K562 (cell line): ENCODE results near the gene UGT1A6. TPM values are rescaled to one million over a fixed set of nuclear protein-coding genes. Genes with fewer than 3 reads are reported as not detected.

Source experiments
- ATAC-seq: fragments of 200-7000 bp; cut with Tn5 transposase; 3 replicates; pipeline ENCODE4 v1.9.1; 2020; ENCODE audit warnings: moderate library complexity
- BruUV-seq: library from RNA; stranded (reverse); fragments of 400-500 nt; replicated peaks from 2 replicates; lab custom pipeline; 2021; lab: Mats Ljungman, UMichigan
- CTCF ChIA-PET: fragments of 300-600 bp; formaldehyde crosslinking; extraction: SDS; loops from one replicate; lab custom pipeline; 2021; ENCODE audit warnings: low intra/inter-chr PET ratio; lab: Yijun Ruan, JAX
- POLR2A ChIA-PET: fragments of 300-600, 350-650 bp; sonication (Branson Sonifier 250); formaldehyde crosslinking; extraction: SDS; loops from one replicate; lab custom pipeline; 2021; ENCODE audit warnings: antibody characterized with exemption, inconsistent platforms; lab: Yijun Ruan, JAX
- DNase-seq, 4 experiments: peaks; one replicate each; pipeline versions ENCODE4 v3.0.0 to v3.0.0-alpha.2; 2011 to 2018; ENCODE audit warnings: low spot score in 3 of 4, mixed read lengths in 3 of 4; ENCODE audit errors: extremely low read depth in 1 of 4
- FAIRE-seq: peaks from 2 replicates; lab custom pipeline; 2011; peaks lifted over from hg19 to GRCh38; lab: Jason Lieb, UNC
- H2AFZ ChIP-seq: 2 replicates; pipeline ENCODE4 v1.6.0; 2011; ENCODE audit warnings: low read depth, low read length, control low read depth, inconsistent platforms
- H3K27ac ChIP-seq: fragments of 200-600 bp; 3 replicates; pipeline ENCODE4 v1.8.0; 2011; ENCODE audit warnings: low read depth, mild to moderate bottlenecking, control low read depth, inconsistent platforms, low read length, moderate library complexity, mixed read lengths; ENCODE audit errors: extremely low read depth
- H3K27me3 ChIP-seq, 2 experiments: fragments of 300-600 bp in 1 of 2; 2 replicates in 1 of 2; 3 replicates in 1 of 2; pipeline versions ENCODE4 v1.6.0 to v1.8.0; 2011; ENCODE audit warnings: inconsistent platforms in 2 of 2, low read length in 2 of 2, mild to moderate bottlenecking in 1 of 2, mixed read lengths in 1 of 2, moderate library complexity in 1 of 2; ENCODE audit not compliant: control insufficient read depth in 2 of 2, insufficient read depth in 2 of 2
- H3K36me3 ChIP-seq: fragments of 300-600 bp; 3 replicates; pipeline ENCODE4 v1.8.0; 2011; ENCODE audit warnings: mild to moderate bottlenecking, low read length, inconsistent platforms; ENCODE audit not compliant: control insufficient read depth, insufficient read depth
- H3K4me1 ChIP-seq, 2 experiments: fragments of 200-600 bp in 1 of 2; replicated peaks in 1 of 2; 2 replicates in 1 of 2; 3 replicates in 1 of 2; pipeline versions ENCODE4 v1.5.1 to v1.8.0; 2011; ENCODE audit warnings: inconsistent platforms in 2 of 2, low read length in 2 of 2, mild to moderate bottlenecking in 1 of 2, mixed read lengths in 1 of 2, moderate library complexity in 1 of 2; ENCODE audit not compliant: control insufficient read depth in 2 of 2, insufficient read depth in 2 of 2
- H3K4me2 ChIP-seq: 2 replicates; pipeline ENCODE4 v1.6.1; 2011; ENCODE audit warnings: low read length, control low read depth, inconsistent platforms, mixed read lengths; ENCODE audit not compliant: insufficient read depth
- H3K4me3 ChIP-seq: fragments of 200-600 bp; sonication (generic), shearing (Covaris generic); 2 replicates; pipeline ENCODE4 v1.5.1; 2016; ENCODE audit warnings: control low read depth, inconsistent platforms
- H3K79me2 ChIP-seq: fragments of 200-600 bp; 3 replicates; pipeline ENCODE4 v1.8.0; 2011; ENCODE audit warnings: low read length, inconsistent platforms; ENCODE audit not compliant: control insufficient read depth, insufficient read depth
- H3K9ac ChIP-seq, 2 experiments: 2 replicates each; pipeline versions ENCODE4 v1.6.0 to v1.6.1; 2011; ENCODE audit warnings: low read depth in 2 of 2, low read length in 2 of 2, control low read depth in 1 of 2, inconsistent platforms in 1 of 2, mild to moderate bottlenecking in 1 of 2, mixed read lengths in 1 of 2; ENCODE audit not compliant: insufficient read depth in 1 of 2
- H3K9me1 ChIP-seq: one replicate; pipeline ENCODE4 v1.6.0; 2011; ENCODE audit warnings: inconsistent platforms, mild to moderate bottlenecking, low read length, moderate library complexity; ENCODE audit not compliant: control insufficient read depth, insufficient read depth
- H3K9me3 ChIP-seq: replicated peaks from 2 replicates; pipeline ENCODE4 v1.5.1; 2011; ENCODE audit warnings: low read depth, low read length, inconsistent platforms; ENCODE audit not compliant: control insufficient read depth, insufficient read depth
- H4K20me1 ChIP-seq: replicated peaks from 2 replicates; pipeline ENCODE4 v1.6.1; 2011; ENCODE audit warnings: low read length, inconsistent platforms, mixed read lengths; ENCODE audit not compliant: control insufficient read depth, insufficient read depth
- ELF4 ChIP-seq: fragments of 450-650 bp; formaldehyde crosslinking; IDR thresholded peaks from 2 replicates; pipeline ENCODE4 v1.4.0; 2022; ENCODE audit warnings: missing genetic modification characterization
- WGBS: fragments of 100-300 bp; shearing (Covaris generic); methylation state at CpG from one replicate; pipeline ENCODE4 v1.1.6; 2016; ENCODE audit warnings: low coverage, mixed read lengths; ENCODE audit not compliant: insufficient coverage; ENCODE audit errors: missing lambda C conversion rate; 5-methylcytosine and 5-hydroxymethylcytosine counted together
- in situ Hi-C: fragments of 300-500 bp; cut with MboI; formaldehyde crosslinking; loops from 4 replicates; pipeline ENCODE4 v1.15.0; 2018; ENCODE audit warnings: inconsistent platforms, mixed read lengths
- intact Hi-C: fragments of 100-400 bp; cut with micrococcal nuclease; formaldehyde crosslinking; loops from 2 replicates; pipeline ENCODE4 v1.14.2; 2022
- polyA plus RNA-seq, 8 experiments: library from polyadenylated mRNA; depleted of rRNA in 4 of 8; stranded (reverse) in 5 of 8; unstranded in 3 of 8; fragments of >200 nt; fragmentation: Nextera tagmentation in 2 of 8; fragmentation: Illumina TruSeq in 1 of 8; extraction: Ambion mirVana in 2 of 8; extraction: Trizol in 1 of 8; gene quantifications; 2 replicates each; pipeline versions ENCODE4 v1.2.1 to v1.2.3, GENCODE V29; 2011 to 2014; ENCODE audit warnings: inconsistent platforms in 1 of 8, missing spikeins in 1 of 8
- total RNA-seq, 7 experiments: library from RNA; depleted of rRNA in 6 of 7; stranded (reverse); fragments of >200 nt in 6 of 7; fragmentation: Illumina TruSeq in 2 of 7; extraction: Trizol in 2 of 7; gene quantifications; 2 replicates each; pipeline versions ENCODE4 v1.2.1 to v1.2.3, GENCODE V29; 2011 to 2021; ENCODE audit warnings: low replicate concordance in 1 of 7
- TF ChIP-seq, protein P1 (sequence below): fragments of 450-650 bp; IDR thresholded peaks from 2 replicates; pipeline ENCODE4 v1.6.1; 2016; ENCODE audit warnings: mild to moderate bottlenecking
- TF ChIP-seq, protein P2 (sequence below): fragments of 250-450 bp; sonication (Bioruptor Pico); IDR thresholded peaks from 2 replicates; pipeline ENCODE4 v1.5.0; 2021

Gene UGT1A6
- total and polyA plus RNA-seq, 9 of the 15 experiments (the other 6 are each of a cell fraction or from before 2014, with no cell fraction given): not detected

DNA sequence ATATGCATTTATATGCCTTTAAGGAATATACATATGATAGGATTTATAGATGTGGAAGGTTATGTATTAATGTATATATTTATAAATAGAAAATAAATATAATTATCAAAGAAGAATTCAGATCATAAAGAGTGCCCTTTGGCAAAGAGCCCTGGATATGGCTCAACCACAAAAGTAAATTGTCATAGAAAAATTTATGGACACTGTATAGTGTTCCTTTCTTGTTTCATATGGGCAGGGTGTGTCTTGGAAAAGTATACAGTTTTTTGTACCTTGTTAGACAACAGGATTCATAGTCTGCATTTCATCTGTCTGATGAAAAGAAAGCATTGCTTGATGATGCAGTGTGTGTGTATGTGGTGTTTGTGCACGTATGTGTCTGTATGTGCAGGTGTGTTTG is 8.1 kb upstream of the UGT1A6 start:
- H3K4me3 ChIP-seq: no peak overlapping the region
- FAIRE-seq: no peak
- no peak overlapping the region for H2AFZ ChIP-seq
- CTCF ChIA-PET: no interaction called here
- no peak overlapping the region for H3K4me2 ChIP-seq
- H3K9ac ChIP-seq: no peak overlapping the region
- no peaks in the 10 kb centered on the region for H3K79me2 ChIP-seq
- intact Hi-C loops (no loop called here), in situ Hi-C loops (no loop called here)
- BruUV-seq: no TSS peak
- H3K4me1 ChIP-seq: no peaks in the 10 kb centered on the region
- no peaks in the 10 kb centered on the region for H3K9me3 ChIP-seq
- no peak for ATAC-seq
- H3K36me3 ChIP-seq: no peaks in the 10 kb centered on the region
- POLR2A ChIA-PET: no interaction called here
- H3K27me3 ChIP-seq: no peaks in the 10 kb centered on the region; a peak in 1 of 5 replicates
- DNase-seq: no peak
- TF ChIP-seq ELF4: no peak
- TF ChIP-seq, protein P1, sequence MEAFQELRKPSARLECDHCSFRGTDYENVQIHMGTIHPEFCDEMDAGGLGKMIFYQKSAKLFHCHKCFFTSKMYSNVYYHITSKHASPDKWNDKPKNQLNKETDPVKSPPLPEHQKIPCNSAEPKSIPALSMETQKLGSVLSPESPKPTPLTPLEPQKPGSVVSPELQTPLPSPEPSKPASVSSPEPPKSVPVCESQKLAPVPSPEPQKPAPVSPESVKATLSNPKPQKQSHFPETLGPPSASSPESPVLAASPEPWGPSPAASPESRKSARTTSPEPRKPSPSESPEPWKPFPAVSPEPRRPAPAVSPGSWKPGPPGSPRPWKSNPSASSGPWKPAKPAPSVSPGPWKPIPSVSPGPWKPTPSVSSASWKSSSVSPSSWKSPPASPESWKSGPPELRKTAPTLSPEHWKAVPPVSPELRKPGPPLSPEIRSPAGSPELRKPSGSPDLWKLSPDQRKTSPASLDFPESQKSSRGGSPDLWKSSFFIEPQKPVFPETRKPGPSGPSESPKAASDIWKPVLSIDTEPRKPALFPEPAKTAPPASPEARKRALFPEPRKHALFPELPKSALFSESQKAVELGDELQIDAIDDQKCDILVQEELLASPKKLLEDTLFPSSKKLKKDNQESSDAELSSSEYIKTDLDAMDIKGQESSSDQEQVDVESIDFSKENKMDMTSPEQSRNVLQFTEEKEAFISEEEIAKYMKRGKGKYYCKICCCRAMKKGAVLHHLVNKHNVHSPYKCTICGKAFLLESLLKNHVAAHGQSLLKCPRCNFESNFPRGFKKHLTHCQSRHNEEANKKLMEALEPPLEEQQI: no peak
- TF ChIP-seq, protein P2, sequence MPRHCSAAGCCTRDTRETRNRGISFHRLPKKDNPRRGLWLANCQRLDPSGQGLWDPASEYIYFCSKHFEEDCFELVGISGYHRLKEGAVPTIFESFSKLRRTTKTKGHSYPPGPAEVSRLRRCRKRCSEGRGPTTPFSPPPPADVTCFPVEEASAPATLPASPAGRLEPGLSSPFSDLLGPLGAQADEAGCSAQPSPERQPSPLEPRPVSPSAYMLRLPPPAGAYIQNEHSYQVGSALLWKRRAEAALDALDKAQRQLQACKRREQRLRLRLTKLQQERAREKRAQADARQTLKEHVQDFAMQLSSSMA (CRISPR knock-in tag): no peak
- H4K20me1 ChIP-seq: no peaks in the 10 kb centered on the region; the same call in 1 of the 2 replicates
- H3K27ac ChIP-seq: no peak overlapping the region
- 0% methylated on average over 1 of the region's 1 CpG for WGBS
- H3K9me1 ChIP-seq: no peaks in the 10 kb centered on the region
